Measurements from ENCODE around the gene LIX1.

The LIX1 gene

DNA sequence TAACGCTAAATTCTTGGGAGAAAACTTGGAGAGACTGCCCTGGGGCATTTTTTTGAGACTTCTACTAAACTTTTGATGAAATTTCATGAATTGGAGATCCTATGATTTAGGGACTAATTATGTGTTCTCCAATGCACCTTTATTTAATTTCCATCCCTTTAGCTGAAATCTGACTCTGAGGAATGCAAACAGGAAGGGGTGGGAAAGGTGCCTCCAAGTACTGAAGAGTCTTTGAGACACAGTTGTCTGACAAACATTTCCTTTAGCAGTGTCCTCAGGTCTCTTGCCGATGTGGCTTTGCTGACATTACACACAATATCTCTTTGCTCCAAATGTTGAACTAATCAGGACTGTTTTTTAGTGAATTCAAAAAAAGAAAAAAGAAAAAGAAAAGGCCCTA lies 76.9 kb downstream of the LIX1 start:
- Histone ChIP-seq H3K4me3 (ENCODE audit: low read length) (no peak overlapping the region), H3K4me1 (ENCODE audit: control insufficient read depth, insufficient read depth, low read length) (no peaks in the 10 kb centered on the region), H3K9me3 (ENCODE audit: control insufficient read depth, low read length) (no peaks in the 10 kb centered on the region), H3K9ac (ENCODE audit: low read length) (no peak overlapping the region), H3K27me3 (ENCODE audit: control insufficient read depth, insufficient read depth, low read length) (no peaks in the 10 kb centered on the region), H3K36me3 (ENCODE audit: control insufficient read depth, insufficient read depth, low read length) (no peaks in the 10 kb centered on the region)

DNA sequence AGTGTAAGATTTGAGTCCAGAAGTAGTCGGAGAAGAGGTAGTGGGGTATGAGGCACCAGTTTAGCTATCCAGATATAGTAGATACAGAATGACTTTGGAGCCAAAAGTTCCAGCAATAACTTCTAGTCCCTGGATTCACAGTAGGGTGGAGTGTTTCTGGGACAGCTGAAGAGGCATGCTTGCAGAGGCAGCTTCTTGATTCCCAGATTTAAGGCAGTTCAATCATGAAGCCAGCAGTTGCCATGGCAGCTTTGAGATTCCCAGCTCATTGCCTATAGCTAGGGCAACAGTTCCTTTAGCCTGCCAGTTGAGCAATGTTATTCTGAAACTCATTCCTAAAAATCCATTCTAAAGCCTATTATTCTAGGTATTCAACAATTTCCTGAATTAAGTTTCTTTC lies 79.2 kb downstream of the LIX1 start:
- Histone ChIP-seq H3K4me1 (ENCODE audit: control insufficient read depth, insufficient read depth, low read length) (no peaks in the 10 kb centered on the region), H3K9ac (ENCODE audit: low read length) (no peak overlapping the region), H3K36me3 (ENCODE audit: control insufficient read depth, insufficient read depth, low read length) (no peaks in the 10 kb centered on the region), H3K27me3 (ENCODE audit: control insufficient read depth, insufficient read depth, low read length) (no peaks in the 10 kb centered on the region), H3K4me3 (ENCODE audit: low read length) (no peak overlapping the region), H3K9me3 (ENCODE audit: control insufficient read depth, low read length) (no peaks in the 10 kb centered on the region)

DNA sequence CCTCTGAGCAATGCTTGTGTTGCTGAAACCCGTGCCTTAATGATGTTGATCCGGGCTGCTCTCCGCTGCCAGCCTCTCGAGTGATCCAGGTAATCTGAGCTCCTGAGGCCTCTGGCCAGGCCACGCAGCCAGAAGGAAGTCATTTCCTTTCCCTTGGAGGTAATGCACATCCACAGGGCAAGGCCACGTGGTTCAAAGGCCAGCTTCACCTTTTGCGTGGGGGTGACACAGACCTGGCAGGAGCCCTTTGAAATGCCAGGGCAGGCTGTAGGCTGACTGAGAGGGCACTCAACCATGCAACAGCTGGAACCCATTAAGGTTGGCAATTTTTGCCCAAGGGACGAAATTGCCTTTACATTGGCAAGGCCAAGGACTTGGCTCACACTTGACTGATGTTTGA lies 80.4 kb downstream of the LIX1 start:
- no peak overlapping the region for H3K4me3 ChIP-seq (ENCODE audit: low read length)
- no peaks in the 10 kb centered on the region for H3K9me3 ChIP-seq (ENCODE audit: control insufficient read depth, low read length)
- no peaks in the 10 kb centered on the region for H3K4me1 ChIP-seq (ENCODE audit: control insufficient read depth, insufficient read depth, low read length)
- H3K36me3 ChIP-seq (ENCODE audit: control insufficient read depth, insufficient read depth, low read length) = no peaks in the 10 kb centered on the region
- H3K9ac ChIP-seq (ENCODE audit: low read length) = no peak overlapping the region
- no peaks in the 10 kb centered on the region for H3K27me3 ChIP-seq (ENCODE audit: control insufficient read depth, insufficient read depth, low read length)

DNA sequence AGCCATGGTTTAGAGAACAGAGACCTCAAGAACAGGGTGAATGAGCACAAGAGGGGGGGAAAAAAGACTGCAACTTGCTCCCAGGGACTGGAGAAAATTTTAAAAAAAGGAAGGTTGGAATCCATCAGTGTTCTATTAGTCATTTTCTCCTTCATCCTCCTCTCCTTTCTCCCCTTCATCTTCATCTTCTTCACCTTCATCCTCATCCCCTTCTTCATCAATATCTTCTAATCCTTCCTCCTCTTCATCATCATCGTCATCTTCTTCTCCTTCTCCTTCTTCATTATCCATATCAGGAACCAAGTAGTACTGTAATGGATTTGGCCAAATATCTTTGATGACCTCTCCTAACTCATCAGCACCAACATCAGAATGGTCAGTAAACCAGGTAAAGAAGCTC lies 86.1 kb downstream of the LIX1 start:
- Histone ChIP-seq H3K4me1 (ENCODE audit: control insufficient read depth, insufficient read depth, low read length) (no peaks in the 10 kb centered on the region), H3K27me3 (ENCODE audit: control insufficient read depth, insufficient read depth, low read length) (no peaks in the 10 kb centered on the region), H3K9ac (ENCODE audit: low read length) (no peak overlapping the region), H3K36me3 (ENCODE audit: control insufficient read depth, insufficient read depth, low read length) (no peaks in the 10 kb centered on the region), H3K4me3 (ENCODE audit: low read length) (no peak overlapping the region), H3K9me3 (ENCODE audit: control insufficient read depth, low read length) (no peaks in the 10 kb centered on the region)

DNA sequence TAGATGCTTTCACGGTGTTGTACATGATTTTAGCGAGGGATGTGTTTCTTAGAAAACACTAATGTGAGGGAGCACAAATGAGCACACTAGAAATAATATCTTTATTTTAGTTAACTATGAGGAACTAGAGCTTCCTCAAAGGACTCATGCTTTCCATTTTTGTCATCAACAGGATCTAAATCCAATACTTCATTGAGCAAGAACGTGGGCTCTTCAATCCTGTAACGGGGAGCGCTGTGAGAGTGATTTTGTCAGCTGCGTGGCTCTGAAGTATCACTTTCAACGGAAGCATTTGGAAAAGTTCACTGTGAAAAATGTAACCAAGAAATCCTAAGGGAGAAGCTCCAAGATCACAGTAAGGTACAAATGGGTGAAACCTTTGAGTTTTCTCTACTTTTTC lies 93.2 kb downstream of the LIX1 start:
- Histone ChIP-seq H3K4me1 (ENCODE audit: control insufficient read depth, insufficient read depth, low read length) (no peaks in the 10 kb centered on the region), H3K36me3 (ENCODE audit: control insufficient read depth, insufficient read depth, low read length) (no peaks in the 10 kb centered on the region), H3K27me3 (ENCODE audit: control insufficient read depth, insufficient read depth, low read length) (no peaks in the 10 kb centered on the region), H3K9ac (ENCODE audit: low read length) (no peak overlapping the region), H3K4me3 (ENCODE audit: low read length) (no peak overlapping the region), H3K9me3 (ENCODE audit: control insufficient read depth, low read length) (no peaks in the 10 kb centered on the region)

DNA sequence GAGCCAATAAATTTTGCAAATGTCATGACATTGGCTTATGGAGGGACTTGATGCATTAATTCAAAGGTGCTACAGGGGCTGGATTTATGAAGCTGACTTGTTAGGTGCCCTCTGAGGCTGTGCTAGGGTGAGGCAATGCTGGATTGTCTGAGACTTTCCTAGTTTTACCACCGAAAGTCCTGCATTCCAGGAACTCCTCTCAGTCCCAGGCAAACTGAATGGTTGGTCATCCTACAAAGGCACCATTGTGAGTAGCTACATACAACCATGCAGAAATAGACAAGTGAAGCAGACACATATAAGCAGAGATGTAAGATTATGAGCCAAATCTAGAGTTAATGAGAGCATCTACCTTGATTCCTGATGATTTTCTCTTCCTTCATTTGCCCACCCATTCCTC lies 95.3 kb downstream of the LIX1 start:
- no peaks in the 10 kb centered on the region for H3K9me3 ChIP-seq (ENCODE audit: control insufficient read depth, low read length)
- no peaks in the 10 kb centered on the region for H3K4me1 ChIP-seq (ENCODE audit: control insufficient read depth, insufficient read depth, low read length)
- no peaks in the 10 kb centered on the region for H3K36me3 ChIP-seq (ENCODE audit: control insufficient read depth, insufficient read depth, low read length)
- no peak overlapping the region for H3K4me3 ChIP-seq (ENCODE audit: low read length)
- no peak overlapping the region for H3K9ac ChIP-seq (ENCODE audit: low read length)
- H3K27me3 ChIP-seq (ENCODE audit: control insufficient read depth, insufficient read depth, low read length) = no peaks in the 10 kb centered on the region

DNA sequence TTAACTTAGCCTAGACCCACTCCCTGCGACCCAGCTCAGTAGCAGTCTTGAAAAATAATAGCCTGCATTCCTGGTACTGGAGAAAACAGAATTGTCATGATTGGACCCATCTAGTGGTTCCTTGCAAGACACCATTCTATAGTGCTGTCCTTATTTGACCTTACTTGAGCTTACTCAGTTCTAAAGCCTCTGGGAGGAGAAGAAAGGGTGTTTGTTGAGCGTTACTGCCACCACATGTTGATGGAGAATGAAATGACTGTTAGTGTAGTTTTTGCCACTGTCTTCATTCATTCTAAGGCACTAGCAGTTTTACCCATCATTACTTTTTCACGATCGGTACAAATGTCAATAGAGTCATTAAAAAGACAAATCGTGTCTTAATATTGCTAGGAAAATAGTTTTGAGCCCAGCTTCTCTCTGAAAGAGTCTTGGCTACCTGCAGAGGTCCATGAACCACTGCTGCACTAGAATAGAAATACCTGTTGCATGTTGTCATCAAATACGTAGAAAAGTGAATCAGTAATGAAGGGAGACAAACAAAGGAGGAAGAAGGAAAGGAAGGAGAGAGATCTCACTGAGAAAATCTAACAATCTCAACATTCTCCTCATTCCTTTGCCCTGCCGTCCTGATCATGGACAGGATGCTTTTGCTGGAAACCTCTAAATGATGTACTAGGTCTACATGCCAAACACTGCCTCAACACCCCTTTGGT lies 96.0 kb downstream of the LIX1 start:
- Histone ChIP-seq H3K9ac (ENCODE audit: low read length) (no peak overlapping the region), H3K4me3 (ENCODE audit: low read length) (no peak overlapping the region), H3K27me3 (ENCODE audit: control insufficient read depth, insufficient read depth, low read length) (no peaks in the 10 kb centered on the region), H3K9me3 (ENCODE audit: control insufficient read depth, low read length) (no peaks in the 10 kb centered on the region), H3K4me1 (ENCODE audit: control insufficient read depth, insufficient read depth, low read length) (no peaks in the 10 kb centered on the region), H3K36me3 (ENCODE audit: control insufficient read depth, insufficient read depth, low read length) (no peaks in the 10 kb centered on the region)

DNA sequence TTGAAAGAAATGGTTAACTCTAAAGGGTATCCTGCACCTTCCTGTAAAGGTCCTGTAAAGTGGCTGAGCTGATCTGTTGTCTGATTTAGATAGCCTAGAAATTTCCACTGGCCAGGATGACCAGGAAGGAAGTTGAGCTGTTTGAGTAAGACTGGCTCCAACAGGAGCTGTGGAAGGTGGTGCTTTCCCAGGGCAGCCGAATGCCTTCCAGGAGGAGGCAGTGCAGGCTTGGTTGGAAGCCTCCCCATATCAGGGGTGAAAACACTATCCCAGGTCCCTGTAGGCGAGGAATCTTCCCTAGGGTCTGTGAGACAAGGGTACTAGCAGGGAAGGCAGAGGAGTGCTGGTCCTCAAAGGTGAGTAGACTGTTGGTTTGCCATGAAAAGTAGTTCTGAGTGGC lies 98.4 kb downstream of the LIX1 start:
- H3K4me3 ChIP-seq (ENCODE audit: low read length) = no peak overlapping the region
- no peaks in the 10 kb centered on the region for H3K9me3 ChIP-seq (ENCODE audit: control insufficient read depth, low read length)
- H3K9ac ChIP-seq (ENCODE audit: low read length) = no peak overlapping the region
- no peaks in the 10 kb centered on the region for H3K36me3 ChIP-seq (ENCODE audit: control insufficient read depth, insufficient read depth, low read length)
- H3K27me3 ChIP-seq (ENCODE audit: control insufficient read depth, insufficient read depth, low read length) = no peaks in the 10 kb centered on the region
- H3K4me1 ChIP-seq (ENCODE audit: control insufficient read depth, insufficient read depth, low read length) = no peaks in the 10 kb centered on the region

DNA sequence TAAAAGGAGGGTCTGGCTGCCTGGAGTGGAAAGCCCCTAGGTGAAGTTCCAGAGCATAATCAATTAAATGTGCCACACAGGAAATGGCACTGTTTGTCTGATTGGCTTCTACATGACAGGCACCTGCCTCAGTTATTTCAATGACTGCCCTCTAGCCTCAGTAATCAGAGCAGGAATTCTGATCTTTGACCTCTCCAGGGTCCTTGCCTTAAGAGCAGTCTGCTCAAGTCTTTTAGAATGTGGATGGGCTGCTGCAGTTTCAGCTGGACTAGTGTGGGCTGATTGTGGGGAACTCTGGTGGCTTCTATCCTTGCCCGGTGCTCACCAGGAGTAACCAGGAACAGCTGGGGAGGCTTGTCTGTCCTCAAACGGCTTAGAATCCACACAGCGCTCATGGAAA lies 98.9 kb downstream of the LIX1 start:
- H3K4me1 ChIP-seq (ENCODE audit: control insufficient read depth, insufficient read depth, low read length) = no peaks in the 10 kb centered on the region
- no peak overlapping the region for H3K4me3 ChIP-seq (ENCODE audit: low read length)
- no peaks in the 10 kb centered on the region for H3K27me3 ChIP-seq (ENCODE audit: control insufficient read depth, insufficient read depth, low read length)
- no peaks in the 10 kb centered on the region for H3K36me3 ChIP-seq (ENCODE audit: control insufficient read depth, insufficient read depth, low read length)
- no peaks in the 10 kb centered on the region for H3K9me3 ChIP-seq (ENCODE audit: control insufficient read depth, low read length)
- H3K9ac ChIP-seq (ENCODE audit: low read length) = no peak overlapping the region

DNA sequence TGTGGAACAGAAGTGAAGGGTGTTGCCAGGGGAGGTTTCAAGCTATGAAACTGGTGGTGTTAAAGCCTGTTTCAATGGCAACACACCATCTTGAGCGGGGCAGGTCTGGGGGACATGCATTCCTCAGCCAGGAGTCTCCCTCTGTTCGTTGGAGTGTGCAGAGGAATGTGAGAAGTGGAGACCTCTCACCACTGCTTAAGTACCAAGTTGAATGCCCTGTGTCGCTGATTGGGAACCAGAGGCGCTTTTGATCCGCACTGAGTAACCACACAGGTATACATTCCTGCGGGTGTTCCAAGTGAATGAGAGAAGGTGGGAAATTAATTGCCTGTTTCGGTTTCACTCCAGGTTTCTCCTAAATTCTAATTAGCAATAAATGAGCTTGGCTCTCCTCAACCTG lies 99.4 kb downstream of the LIX1 start:
- no peaks in the 10 kb centered on the region for H3K4me1 ChIP-seq (ENCODE audit: control insufficient read depth, insufficient read depth, low read length)
- H3K9ac ChIP-seq (ENCODE audit: low read length) = no peak overlapping the region
- no peaks in the 10 kb centered on the region for H3K27me3 ChIP-seq (ENCODE audit: control insufficient read depth, insufficient read depth, low read length)
- H3K4me3 ChIP-seq (ENCODE audit: low read length) = no peak overlapping the region
- no peaks in the 10 kb centered on the region for H3K36me3 ChIP-seq (ENCODE audit: control insufficient read depth, insufficient read depth, low read length)
- H3K9me3 ChIP-seq (ENCODE audit: control insufficient read depth, low read length) = no peaks in the 10 kb centered on the region

Data from mucosa of stomach (tissue), 1 donor.